ENCODE results near the gene ORM2.
A peak's percentile ranks its signal among the peaks of the same experiment; 100 is the strongest.
"Not testable (repeated sequence)": the region's sequence is repeated elsewhere in the genome, so short reads cannot be mapped to it uniquely, and the experiment has no call there.

ORM2 gene

GRCh38 chr9:114332474-114333040, 2.9 kb downstream of the ORM2 start:
- DNase-seq, result not testable (repeated sequence)

GRCh38 chr9:114333718-114334117, 4.0 kb downstream of the ORM2 start:
- DNase-seq, result not testable (repeated sequence)

- no peak for DNase-seq
These were observed 4.8 kb downstream of the ORM2 start for GRCh38 chr9:114334490-114334889.

- DNase-seq, result no peak
These were observed 6.1 kb downstream of the ORM2 start for GRCh38 chr9:114335745-114336144.

- DNase-seq, result no peak
These were observed 6.5 kb downstream of the ORM2 start for GRCh38 chr9:114336157-114336556.

GRCh38 chr9:114336699-114337395, 7.2 kb downstream of the ORM2 start:
- no peak for DNase-seq

GRCh38 chr9:114338187-114338586, 8.5 kb downstream of the ORM2 start:
- no peak for DNase-seq

GRCh38 chr9:114339130-114339908, 9.7 kb downstream of the ORM2 start:
- DNase-seq, result peak in 4 of 5 donors; percentile 23 to 41 (median 37)

GRCh38 chr9:114341152-114341830, 11.6 kb downstream of the ORM2 start:
- no peak for DNase-seq

GRCh38 chr9:114341991-114342390, 12.3 kb downstream of the ORM2 start:
- DNase-seq, result no peak

GRCh38 chr9:114342755-114343440, 13.2 kb downstream of the ORM2 start:
- no peak for DNase-seq

- DNase-seq, result no peak
These were observed 14.0 kb downstream of the ORM2 start for GRCh38 chr9:114343471-114344187.

- DNase-seq, result no peak
These were observed 14.5 kb downstream of the ORM2 start for GRCh38 chr9:114344188-114344566.

- no peak for DNase-seq
These were observed 15.0 kb downstream of the ORM2 start for GRCh38 chr9:114344692-114345091.

- DNase-seq, result no peak
These were observed 15.9 kb downstream of the ORM2 start for GRCh38 chr9:114345493-114346065.

- no peak for DNase-seq
These were observed 16.5 kb downstream of the ORM2 start for GRCh38 chr9:114346146-114346545.

- no peak for DNase-seq
These were observed 18.0 kb downstream of the ORM2 start for GRCh38 chr9:114347675-114348074.

GRCh38 chr9:114348261-114348905, 18.7 kb downstream of the ORM2 start:
- no peak for DNase-seq

- DNase-seq, result peak in 3 of 5 donors; percentile 36 to 91 (median 38)
These were observed 19.3 kb downstream of the ORM2 start for GRCh38 chr9:114348906-114349482.

- DNase-seq, result no peak
These were observed 20.2 kb downstream of the ORM2 start for GRCh38 chr9:114349713-114350480.
